ENCODE results near the gene PRG3.
A peak's percentile ranks its signal among the peaks of the same experiment; 100 is the strongest.
"Not testable (repeated sequence)": the region's sequence is repeated elsewhere in the genome, so short reads cannot be mapped to it uniquely, and the experiment has no call there.

Gene PRG3

DNA sequence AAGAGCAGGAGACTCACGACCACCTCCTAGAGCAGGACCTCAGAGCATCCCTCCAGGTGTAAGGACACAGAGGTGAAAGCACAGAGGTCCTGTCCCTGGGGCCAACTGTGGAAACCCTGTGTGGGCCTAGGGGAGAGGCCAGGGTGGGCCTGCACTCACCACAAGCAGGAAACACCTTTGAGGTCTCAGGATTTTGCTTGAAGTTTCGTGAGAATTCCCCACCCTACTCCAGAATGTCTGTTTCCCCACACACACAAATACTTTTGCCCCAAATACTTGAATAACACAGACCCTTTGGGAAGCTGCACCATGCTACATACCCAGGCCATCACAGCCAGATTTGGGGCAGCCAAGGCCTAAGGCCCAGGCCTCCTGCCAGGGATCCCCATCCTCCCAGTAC, 27.8 kb upstream of the PRG3 start:
- DNase-seq (ENCODE audit: low spot score): no peak

DNA sequence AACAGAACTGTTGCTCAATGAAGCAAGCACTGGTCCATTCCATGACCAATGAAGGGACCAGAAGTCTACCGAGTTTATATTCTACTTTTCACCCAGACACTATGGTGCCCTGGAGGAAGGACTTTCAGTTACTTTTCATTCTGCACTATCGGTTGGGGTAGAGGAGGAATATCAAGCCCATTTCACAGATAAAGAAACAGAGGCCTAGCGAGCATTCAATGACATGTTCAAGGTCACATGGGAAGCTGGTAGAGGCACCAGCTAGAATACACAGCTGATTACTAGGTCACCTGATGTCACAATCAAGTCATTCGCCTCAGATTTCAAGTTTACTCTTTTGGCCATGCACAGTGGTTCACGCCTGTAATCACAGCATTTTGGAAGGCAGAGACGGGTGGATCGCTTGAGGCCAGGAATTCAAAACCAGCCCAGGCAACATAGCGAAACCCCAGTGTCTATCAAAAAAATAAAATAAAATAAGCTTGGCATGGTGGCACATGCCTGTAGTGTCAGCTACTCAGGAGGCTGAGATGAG, 27.1 kb upstream of the PRG3 start:
- DNase-seq (ENCODE audit: low spot score): no peak

DNA sequence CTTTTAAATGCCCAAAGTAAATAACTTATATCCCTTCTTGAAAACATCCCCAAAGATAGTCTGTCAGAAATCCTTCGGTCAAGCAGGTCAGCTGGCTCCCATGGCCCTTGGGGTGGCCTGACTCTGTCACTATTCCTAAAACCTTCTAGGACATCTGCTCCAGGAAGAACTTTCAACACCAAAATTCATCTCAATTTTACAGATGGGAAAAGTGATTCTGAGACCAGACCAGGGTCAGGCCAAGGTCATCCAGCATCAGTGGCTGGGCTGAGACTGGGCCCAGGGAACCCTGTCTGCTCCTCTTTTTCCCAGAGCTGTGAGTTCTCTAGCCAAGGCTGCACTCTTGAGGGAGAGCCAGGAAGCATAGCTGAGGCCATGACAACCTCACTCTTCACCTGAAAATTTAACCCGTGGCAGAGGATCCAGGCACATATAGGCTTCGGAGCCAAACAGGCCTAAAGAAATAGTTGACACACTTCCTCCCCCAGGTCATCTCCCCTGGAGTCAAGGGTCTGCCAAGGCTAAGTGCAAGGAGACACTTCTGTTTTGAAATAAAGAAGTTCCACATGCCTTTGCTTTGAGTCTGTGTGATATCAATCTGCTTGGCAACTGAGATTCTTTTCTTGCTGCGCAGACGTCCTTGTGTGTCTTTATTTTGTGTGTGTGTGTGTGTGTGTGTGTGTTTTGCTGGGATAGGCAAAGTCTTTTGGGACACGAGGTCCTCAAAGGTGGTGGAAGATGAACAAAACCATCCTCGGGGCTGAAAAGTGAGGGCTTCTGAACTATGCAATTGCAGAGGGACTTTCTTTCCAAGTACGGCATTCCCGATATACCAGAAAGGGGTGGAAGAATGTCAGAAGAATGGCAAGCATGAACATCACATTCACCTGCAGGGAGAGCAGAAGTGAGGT, 26.3 kb upstream of the PRG3 start:
- no peak for DNase-seq (ENCODE audit: low spot score)

DNA sequence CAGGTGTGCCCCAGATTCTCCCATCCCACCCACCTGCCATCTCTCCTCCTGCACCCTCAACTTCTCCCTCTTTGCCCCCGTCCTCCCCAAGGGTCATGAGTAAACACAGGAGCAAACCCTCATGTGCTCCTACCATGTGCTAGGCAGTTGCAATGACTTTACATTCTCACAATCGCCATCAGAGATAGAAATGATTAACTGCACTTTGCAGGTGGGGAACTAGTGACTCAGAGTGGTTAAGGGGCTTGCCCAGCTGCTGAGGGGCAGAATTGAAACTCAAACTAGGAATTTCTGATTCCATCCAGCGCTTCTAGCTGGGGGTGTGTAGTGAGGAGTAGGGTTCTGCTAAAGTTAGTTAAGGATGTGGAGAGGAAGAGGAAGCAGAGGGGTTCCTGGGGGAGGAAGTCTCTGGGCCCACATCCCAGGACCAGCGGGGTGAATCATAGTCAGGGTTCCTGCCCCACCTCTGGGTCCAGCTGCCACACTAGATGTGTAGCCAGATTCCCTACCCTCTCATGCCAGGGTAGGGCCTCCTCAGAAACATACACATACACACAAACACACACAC, 25.5 kb upstream of the PRG3 start:
- DNase-seq (ENCODE audit: low spot score): no peak

DNA sequence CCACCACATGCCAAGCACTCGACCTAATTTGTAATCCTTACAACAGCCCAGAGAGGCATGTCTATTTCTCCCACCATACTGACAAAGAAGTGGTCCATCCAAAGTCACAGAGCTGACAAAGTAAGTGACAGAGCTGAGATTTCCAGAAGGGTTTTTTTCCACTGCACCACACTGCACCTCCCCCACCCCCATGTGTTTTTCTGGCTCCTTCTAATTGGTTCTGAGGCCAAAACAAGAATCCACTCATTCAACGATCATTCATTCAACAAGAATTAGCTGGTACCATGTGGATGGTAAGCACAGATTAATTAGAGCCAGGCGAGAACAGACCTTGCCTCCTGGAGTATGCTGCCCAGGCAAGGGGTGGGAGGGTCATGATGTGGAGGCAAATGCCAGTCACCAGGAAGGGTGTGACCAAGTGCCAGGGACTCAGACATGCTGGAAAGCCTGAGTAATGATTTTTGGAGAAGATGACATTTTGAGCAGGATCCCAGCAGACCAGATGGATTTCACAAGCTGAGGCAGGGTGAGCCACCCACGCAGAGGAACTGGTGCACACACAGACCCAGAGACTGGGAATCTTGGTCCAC, 24.4 kb upstream of the PRG3 start:
- no peak for DNase-seq (ENCODE audit: low spot score)

DNA sequence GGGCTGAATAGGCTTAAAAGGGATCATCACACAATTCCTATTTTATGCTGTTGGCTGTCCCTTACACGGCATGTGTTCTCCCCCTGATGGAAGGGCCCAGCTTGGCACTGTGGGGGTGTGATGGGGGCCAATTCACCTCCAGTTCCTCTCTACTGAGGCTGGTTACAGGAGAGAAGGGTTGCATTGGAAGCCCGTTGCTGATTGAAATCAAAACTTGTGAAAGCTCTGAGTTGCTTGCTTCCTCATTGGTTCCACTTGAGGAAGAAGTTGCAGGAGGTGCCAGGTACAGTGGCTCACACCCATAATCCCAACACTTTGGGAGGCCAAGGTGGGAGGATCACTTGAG, 22.8 kb upstream of the PRG3 start:
- no peak for DNase-seq (ENCODE audit: low spot score)

DNA sequence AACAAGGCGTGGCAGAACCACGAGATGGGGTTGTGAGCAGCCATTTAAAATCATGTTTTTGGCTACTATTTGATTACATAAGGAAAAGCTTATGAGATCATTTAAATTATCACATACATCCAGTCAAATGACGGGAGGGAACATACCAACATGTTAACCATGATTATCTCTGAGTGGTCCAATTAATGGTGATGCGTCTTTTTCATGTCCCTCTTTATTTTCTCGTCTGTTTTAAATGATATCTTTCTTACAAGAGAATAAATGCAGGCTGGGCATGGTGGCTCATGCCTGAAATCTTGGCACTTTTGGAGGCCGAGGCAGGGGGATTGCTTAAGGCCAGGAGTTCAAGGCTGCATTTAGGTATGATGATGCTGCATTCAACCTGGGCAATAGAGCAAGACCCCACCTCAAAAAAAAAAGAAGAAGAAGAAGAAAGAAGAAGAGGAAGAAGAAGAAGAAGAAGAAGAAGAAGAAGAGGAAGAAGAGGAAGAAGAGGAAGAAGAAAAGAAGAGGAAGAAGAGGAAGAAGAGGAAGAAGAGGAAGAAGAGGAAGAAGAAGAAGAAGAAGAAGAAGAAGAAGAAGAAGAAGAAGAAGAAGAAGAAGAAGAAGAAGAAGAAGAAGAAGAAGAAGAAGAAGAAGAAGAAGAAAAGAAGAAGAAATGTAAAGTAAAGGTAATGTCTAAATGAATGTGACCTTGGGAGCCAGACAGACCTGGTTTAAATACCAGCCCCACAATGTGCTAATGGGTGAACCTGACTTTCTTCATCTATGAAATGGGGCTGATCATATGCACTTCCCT, 22.3 kb upstream of the PRG3 start:
- not testable (repeated sequence) for DNase-seq (ENCODE audit: low spot score)

DNA sequence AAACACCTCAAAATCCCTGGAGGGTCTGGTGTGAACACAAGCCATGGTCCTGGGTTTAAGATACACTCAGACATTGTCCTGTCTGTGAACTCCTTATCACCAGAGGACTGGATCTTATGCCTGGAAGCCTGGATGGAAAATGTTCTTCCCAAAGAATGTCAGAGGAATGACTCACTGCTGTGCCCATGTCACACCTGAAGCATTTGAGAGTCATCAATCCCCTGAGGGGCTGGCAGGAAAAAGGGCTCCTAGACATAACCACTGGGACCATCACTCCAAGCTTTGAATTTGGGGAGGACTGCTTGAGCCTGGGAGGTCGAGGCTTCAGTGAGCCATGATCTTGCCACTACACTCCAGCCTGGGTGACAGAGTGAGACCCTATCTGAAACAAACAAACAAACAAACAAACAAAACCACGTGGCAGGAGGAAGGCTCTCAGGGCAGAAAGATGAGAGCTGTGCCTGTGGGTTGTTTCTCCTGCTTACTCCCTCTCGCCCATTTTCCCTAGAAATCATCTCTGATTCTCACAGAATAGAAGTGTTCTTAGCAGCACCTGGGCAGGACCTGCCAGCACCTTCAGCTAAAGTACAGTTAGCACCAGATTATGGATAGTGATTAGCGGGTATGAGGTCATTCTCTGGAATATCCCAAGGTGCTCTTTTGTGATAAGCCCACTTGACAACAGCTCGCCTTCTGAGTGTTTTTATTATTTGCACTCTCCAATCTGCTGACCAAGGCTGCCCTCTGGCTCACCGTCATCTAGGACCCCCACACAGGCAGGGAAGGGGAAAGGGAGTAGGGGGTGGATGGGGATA, 21.4 kb upstream of the PRG3 start:
- DNase-seq (ENCODE audit: low spot score): no peak

DNA sequence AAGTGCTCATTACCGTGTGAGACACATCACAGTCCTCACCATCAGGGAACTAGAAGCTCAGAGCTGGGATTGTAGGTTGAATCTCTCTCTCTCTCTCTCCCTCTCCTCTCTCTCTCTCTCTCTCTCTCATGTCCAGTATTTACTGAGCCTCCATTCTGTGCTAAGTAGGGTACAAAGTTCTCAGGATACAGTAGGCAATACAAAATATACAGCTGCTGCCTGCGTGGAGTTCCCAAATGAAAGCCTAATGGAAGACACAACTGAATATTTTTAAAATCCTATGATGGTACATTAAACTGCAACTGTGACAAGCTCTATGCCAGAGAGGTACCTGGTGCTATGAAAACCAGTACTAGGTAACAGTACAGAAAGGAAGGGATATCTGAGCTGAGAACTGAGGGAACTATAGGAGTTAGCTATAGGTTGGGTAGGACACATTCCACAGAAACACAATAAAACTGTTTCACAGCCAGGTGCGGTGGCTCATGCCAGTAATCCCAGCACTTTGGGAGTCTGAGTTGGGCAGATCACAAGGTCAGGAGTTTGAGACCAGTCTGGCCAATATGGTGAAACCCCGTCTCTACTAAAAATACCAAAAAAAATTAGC, 19.1 kb upstream of the PRG3 start:
- no peak for DNase-seq (ENCODE audit: low spot score)

DNA sequence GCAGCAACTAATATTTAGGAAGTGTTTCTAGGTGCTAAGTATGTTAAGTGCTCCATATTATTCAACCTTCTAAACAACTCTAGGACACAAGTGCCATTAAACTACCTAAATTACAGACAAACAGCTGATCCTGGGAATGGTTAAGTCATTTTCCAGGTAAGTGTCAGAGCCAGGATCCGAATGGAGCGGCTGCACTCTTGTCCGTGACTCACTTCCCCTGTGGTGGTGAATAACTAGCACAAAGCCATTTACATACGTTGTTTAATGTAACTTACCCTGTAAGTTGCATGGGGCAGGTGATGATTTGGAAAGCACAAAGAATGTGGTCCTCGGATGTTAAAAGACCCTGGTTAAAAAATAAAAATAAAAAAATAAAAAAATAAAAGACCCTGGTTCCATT, 18.3 kb upstream of the PRG3 start:
- DNase-seq (ENCODE audit: low spot score): no peak

DNA sequence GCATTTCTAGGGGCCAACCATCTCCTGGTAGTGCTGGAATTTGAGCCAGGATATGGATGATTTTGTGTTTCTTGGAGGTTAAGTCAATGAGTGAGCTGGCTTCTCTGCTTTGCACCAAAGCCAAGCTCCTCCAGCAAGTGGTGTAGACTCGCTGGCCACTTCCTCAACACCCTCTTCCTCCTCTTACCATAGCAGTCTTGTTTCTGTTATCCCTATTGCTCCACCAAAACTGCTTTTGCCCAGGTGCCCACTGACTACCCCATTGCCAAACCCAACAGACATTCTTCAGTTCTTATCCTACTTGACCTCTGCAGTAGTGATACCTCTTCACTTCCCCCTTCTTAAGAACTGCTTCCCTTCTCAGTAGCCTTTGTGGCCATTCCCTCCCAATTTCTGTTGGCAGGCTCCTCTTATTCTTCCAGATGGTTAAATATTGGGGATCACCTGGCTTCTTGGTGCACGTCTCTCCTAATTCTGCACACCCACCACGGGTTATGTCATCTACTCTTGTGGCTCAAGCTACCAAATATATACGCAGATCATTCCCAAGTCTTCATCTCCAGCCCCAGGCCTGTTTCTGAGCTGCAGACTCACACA, 16.5 kb upstream of the PRG3 start:
- DNase-seq (ENCODE audit: low spot score): no peak

DNA sequence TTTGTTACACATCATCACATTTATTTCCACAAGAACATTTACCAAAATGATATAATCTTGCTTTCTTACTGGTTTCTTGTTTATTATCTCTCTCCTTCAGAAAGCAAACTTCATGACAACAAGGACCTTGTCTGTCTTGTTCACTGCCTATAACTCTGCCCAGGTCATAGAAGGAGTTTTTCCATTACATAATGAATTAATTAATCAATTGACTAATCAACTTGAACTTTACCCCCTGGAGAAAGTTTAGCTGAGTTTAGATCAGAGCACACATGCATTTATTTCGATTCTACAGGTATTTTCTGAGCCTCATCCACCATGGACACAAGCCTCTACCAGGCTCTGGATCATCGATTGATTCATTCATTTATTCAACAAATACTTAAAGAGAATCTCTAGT, 15.8 kb upstream of the PRG3 start:
- DNase-seq (ENCODE audit: low spot score): no peak

DNA sequence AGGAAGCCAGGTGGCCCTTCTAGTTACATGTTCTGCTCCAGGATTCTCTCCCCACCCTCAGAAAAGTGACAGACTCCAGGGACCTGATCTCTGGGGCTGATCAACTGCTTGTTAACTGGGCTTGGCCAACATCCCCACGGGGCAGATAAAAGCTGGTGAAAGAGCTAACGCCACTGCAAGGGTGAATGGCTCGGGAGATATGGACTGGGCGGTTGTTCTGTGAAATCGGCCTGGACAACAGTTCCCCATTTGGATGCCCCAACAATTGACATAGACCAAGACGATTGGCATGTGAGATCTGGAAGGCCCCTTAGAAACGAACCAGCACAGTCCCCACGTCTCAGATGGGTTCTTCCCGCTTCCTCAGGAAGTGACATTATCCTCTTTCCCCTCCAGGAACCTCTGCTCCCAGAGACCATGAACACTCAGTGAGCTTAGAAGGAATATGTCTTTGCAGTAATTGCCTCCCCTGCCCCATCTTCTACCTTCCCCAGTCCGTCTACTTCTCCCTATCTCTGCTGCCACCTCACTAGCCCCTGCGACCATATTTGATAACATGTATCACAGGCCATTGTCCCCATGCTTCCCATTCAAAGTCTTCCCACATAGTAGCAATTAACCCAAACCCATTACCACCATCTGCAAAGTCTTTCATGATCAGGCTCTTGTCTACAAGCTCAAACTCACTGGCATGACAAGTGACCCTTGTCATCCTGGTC, 15.1 kb upstream of the PRG3 start:
- peak; percentile 48 for DNase-seq (ENCODE audit: low spot score)

DNA sequence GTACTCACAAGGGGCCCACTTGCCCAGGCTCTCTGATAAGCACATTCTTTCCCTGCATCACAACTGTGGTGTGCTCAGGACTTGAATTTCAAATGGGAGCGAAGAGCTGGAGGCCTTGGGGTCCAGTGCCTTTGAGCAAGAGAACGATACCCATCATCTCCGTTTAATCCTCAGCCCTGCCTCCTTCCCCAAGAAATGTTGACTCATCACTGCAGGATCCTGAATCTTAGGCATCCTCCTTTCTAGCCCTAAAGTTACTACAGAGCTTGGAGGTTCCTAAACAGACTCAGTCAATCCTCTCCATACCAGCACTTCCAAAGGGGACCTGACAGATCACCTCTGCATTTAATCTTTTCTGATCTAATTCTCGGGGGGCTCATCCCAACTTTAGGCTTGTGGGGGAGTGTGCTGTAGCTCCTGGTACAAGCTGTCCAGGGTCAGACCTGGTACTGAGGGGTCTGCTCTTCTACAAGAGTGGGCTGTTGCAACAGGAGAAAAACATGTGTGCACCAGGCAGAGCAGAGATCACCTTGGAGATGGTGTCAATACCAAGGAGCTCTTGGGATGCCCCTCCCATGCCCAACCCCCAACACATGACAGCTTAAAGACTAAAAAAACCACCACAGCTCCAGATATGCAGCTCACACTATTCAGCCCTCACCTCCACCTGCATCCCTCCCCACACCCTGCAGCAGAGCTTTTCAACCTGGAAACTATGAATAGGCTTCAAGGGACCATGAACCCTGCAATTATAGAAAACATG, 13.4 kb upstream of the PRG3 start:
- no peak for DNase-seq (ENCODE audit: low spot score)

DNA sequence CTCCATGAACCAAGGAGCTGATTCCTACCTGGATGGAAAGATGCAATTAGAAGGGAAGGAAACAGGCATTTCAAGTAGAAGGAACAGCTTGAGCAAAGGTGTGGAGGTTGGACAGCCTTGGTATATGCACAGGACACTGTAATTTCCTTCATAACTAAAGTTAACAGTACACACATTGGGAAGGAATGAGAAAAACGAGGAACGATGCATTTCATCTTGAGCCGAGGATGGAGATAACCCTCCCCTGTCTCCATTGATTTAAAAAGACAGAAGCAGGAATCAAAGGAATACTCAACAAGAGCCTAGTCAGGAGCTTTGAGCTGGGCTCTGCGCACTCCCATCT, 11.8 kb upstream of the PRG3 start:
- DNase-seq (ENCODE audit: low spot score): no peak

DNA sequence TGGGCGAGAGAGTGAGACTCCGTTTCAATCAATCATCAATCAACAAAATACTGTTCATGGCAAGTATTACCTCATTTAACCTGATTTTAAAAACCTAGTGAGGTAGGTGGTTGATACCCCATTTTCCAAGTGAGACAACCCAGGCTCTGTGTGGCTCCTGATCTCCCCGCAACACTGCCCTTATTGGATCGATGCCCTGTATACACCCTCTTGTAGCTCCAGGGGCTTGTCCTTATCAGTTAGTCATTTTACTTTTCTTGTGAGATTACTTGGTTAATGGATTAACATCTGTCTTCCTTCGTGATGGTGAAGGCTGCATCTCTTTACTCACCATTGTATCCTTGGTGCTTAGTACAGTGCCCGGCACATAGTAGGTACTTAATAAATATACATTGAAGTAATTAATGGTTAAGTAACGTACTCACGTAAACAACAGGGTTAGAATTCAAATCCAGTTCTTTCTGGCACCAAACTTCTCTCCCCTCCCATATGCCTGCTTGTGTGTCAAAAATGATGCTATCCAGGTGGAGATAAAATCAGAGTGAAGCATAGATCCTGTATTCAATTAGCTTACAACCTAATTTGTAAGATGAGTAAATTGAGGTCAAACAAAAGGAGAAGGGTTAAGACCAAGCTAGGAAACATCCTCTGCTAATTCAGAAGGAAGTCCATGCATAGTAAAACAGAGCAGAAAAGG, 11.3 kb upstream of the PRG3 start:
- DNase-seq (ENCODE audit: low spot score): peak; percentile 95

DNA sequence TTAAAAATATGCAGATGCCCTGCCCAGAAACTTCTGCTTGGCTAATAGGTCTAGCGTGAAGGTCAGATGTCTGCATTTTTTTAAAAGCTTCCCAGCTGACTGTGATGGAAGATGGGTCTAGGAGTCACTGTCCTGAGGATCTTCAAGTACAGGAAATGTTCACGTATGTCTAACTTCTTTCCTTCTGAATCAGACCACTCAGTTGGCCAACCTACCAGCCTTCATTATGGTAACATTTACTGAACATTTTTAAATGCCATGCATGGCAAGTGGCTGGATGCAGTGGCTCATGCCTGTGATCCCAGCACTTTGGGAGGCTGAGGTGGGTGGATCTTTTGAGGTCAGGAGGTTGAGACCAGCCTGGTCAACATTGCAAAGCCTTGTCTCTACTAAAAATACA, 10.6 kb upstream of the PRG3 start:
- DNase-seq (ENCODE audit: low spot score): no peak

DNA sequence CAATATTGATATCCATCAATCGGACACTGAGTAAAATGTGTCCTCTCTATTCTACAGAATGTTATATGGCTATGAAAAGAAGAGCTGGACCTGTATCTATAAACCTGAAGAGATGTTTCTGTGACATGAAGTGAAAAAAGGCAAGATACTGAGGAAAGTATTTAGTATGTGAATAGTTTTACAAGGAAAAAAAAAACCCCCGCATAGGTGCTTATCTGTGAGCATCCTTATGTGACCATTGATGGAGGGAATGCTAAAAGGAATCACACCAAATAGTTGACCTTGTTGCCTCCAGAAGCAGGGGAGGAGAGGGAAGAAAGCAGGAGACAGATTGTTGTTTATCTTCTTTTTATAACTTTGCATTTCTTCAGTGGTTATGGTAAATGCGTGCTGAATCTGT, 10.2 kb upstream of the PRG3 start:
- DNase-seq (ENCODE audit: low spot score): no peak

Measured in SK-N-DZ (cell line).